ENCODE measurements around the gene ZFHX3. TPM values are rescaled to one million over a fixed set of nuclear protein-coding genes. Genes with fewer than 3 reads are reported as not detected.

The ZFHX3 gene
- total RNA-seq, 1 experiment from 2014 or later = 1.5 TPM

- H3K27me3 ChIP-seq (ENCODE audit: insufficient read depth, low read length) = no peaks in the 10 kb centered on the region
- H3K27ac Mint-ChIP-seq = no peak overlapping the region
- no peaks in the 10 kb centered on the region for H4K20me1 ChIP-seq (ENCODE audit: control insufficient read depth, insufficient read depth, insufficient read length)
- no peaks in the 10 kb centered on the region for H3K9me3 Mint-ChIP-seq
- peaks cover 22 to 24% of the 10 kb centered on the region in 2 experiments for H3K4me1 Mint-ChIP-seq
- DNase-seq = no peak
- H2BK15ac ChIP-seq (ENCODE audit: low read depth, low read length) = no peak overlapping the region
- H2AK5ac ChIP-seq (ENCODE audit: insufficient read length, low read length) = no peak overlapping the region
- no peak overlapping the region for H3K4me2 ChIP-seq (ENCODE audit: insufficient read depth, insufficient read length, low read length)
- H4K91ac ChIP-seq (ENCODE audit: insufficient read length, low read depth, low read length) = no peak overlapping the region
- H3K4ac ChIP-seq (ENCODE audit: low read depth, low read length) = no peak overlapping the region
- H3K23me2 ChIP-seq (ENCODE audit: insufficient read length, low read depth, low read length, poor library complexity, severe bottlenecking) = peaks cover 12% of the 10 kb centered on the region
- H2BK20ac ChIP-seq (ENCODE audit: low read depth, low read length, poor library complexity, severe bottlenecking) = no peak overlapping the region
- no peaks in the 10 kb centered on the region for H3K4me1 ChIP-seq (ENCODE audit: insufficient read depth, low read length)
- H4K5ac ChIP-seq (ENCODE audit: insufficient read length, low read depth, low read length) = no peak overlapping the region
- H2AFZ ChIP-seq (ENCODE audit: low read length) = no peak overlapping the region
- no peak overlapping the region for H3K4me3 Mint-ChIP-seq
- no peaks in the 10 kb centered on the region for H3K79me2 ChIP-seq (ENCODE audit: insufficient read depth, low read length)
- peaks cover 0 to 3% (median 0%) of the 10 kb centered on the region in 3 experiments; a peak in 1 of 7 replicates for H3K36me3 Mint-ChIP-seq (ENCODE audit: insufficient read depth in 1 of 3, low read depth in 3 of 3)
- H2BK12ac ChIP-seq (ENCODE audit: insufficient read length, low read depth, low read length) = no peak overlapping the region
- H3K9me3 ChIP-seq (ENCODE audit: control insufficient read depth, low read depth, low read length) = no peaks in the 10 kb centered on the region
- no peaks in the 10 kb centered on the region for H3K79me1 ChIP-seq (ENCODE audit: insufficient read depth, low read depth, low read length, poor library complexity, severe bottlenecking)
- no peak overlapping the region for H2BK5ac ChIP-seq (ENCODE audit: insufficient read length, low read length)
- no peak for TF ChIP-seq CTCF (conservative IDR thresholded peaks at IDR 0.05)
- H3K23ac ChIP-seq (ENCODE audit: insufficient read length, low read depth, low read length) = no peak overlapping the region
- no CpG with 5 or more reads among the region's 5 CpGs for WGBS (ENCODE audit: extremely low coverage, insufficient read length, low lambda C conversion rate)
- no peak overlapping the region for H3K18ac ChIP-seq (ENCODE audit: insufficient read length, low read depth, low read length)
- no peak overlapping the region for H3K27ac ChIP-seq (ENCODE audit: insufficient read length, low read depth, low read length)
- no peak overlapping the region for H3K14ac ChIP-seq (ENCODE audit: insufficient read depth, low read length)
- H3K9ac ChIP-seq (ENCODE audit: extremely low read depth, insufficient read length, low read length) = no peak overlapping the region
- H3T11ph ChIP-seq (ENCODE audit: low read length) = no peak overlapping the region
- no peak overlapping the region for H3K56ac ChIP-seq (ENCODE audit: insufficient read length, low read depth, low read length)
- no peak overlapping the region for H2BK120ac ChIP-seq (ENCODE audit: low read depth, low read length, poor library complexity, severe bottlenecking)
- no peak overlapping the region for H4K8ac ChIP-seq (replicated peaks; ENCODE audit: insufficient read length, low read depth, low read length)
- H3K27me3 Mint-ChIP-seq (ENCODE audit: low read depth) = peaks cover 33% of the 10 kb centered on the region
Measured at GRCh38 chr16:72789921-72790320, 258.0 kb downstream of the ZFHX3 start.

Measured in H9 (cell line).